NCI-H526 (cell line): ENCODE measurements around the gene FARS2.
"Not testable (repeated sequence)": the region's sequence is repeated elsewhere in the genome, so short reads cannot be mapped to it uniquely, and the experiment has no call there.

Experiments used
- DNase-seq, 2 experiments: peaks; one replicate each; lab custom pipeline; 2025; lab: John Stamatoyannopoulos, UW

FARS2 gene

DNA sequence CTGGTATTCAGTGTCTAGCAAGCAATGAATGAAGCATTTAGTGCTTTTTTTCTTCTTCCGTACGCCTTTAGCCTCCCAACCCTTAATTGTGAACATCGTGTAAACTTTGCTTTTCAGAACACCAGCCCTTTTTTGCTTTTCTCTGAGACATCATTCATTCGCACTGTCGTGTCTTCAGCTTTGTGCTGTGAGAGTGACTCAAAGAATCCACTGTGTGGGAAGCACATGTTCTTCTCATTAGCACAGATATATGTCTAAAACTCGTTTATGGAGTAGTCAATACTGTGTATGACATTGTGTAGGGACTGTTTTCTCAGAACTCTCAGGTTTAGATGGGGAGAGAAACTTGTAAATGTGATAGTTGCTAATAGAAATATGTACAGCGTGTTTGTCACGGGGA lies 279.1 kb downstream of the FARS2 start:
- DNase-seq = no peak

- DNase-seq = no peak
These were observed 279.7 kb downstream of the FARS2 start for GRCh38 chr6:5541025-5541424.

- no peak for DNase-seq
These were observed 280.6 kb downstream of the FARS2 start for GRCh38 chr6:5541751-5542432.

- DNase-seq = no peak
These were observed 286.2 kb downstream of the FARS2 start for GRCh38 chr6:5547556-5547955.

DNA sequence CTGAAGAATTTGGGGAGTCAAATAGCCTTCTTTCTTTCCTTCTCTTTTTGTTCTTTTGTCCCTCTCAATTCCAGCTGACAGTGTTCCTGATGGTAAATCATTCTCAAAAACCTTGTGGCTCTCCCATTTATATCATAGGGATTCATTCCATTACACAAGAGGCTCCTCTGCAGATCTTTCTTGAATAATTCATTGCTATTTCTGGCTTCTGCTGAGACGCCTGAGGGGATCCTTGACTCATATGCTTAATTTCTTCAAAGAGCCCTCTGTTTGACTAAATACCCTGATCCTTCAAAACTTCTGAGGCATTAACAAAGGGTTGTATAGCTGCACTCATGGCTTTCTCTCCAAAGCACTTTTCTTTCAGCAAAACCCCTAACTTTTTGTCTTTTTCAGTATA lies 289.3 kb downstream of the FARS2 start:
- no peak for DNase-seq

- no peak for DNase-seq
These were observed 290.9 kb downstream of the FARS2 start for GRCh38 chr6:5552243-5552642.

GRCh38 chr6:5553767-5554166 lies 292.5 kb downstream of the FARS2 start:
- DNase-seq = no peak

GRCh38 chr6:5554226-5554625 lies 292.9 kb downstream of the FARS2 start:
- no peak for DNase-seq

DNA sequence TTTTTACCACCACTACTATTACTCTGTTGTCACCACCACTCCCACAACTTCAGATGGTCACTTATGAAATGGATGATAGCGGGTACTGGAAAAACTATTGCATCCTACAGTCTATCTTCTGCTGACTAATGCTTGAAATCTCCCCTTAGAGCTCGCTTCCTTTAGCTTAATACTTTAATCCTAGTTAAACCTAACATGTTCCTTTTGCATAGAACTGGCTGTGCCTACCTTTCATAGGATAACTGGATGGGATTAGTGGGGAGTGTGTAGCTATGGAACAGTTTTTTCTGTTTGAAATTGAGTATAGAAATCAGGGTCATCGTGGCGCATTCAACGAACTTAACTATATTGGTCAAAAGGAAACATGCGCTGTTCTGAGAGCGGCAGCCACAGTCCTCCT lies 294.7 kb downstream of the FARS2 start:
- DNase-seq = no peak

DNA sequence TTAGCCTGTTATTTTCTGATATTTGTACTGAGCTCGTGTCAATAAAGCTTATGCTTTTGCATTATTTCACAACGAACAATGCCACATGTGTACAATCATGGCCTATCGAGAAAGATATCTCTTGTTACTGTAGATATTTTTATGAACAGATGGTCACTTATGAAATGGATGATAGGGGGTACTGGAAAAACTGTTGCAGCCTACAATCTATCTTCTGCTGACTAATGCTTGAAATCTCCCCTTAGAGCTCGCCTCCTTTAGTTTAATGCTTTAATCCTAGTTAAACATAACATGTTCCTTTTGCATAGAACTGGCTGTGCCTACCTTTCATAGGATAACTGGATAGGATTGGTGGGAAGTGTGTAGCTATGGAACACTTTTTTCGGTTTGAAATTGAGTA lies 296.2 kb downstream of the FARS2 start:
- no peak for DNase-seq

DNA sequence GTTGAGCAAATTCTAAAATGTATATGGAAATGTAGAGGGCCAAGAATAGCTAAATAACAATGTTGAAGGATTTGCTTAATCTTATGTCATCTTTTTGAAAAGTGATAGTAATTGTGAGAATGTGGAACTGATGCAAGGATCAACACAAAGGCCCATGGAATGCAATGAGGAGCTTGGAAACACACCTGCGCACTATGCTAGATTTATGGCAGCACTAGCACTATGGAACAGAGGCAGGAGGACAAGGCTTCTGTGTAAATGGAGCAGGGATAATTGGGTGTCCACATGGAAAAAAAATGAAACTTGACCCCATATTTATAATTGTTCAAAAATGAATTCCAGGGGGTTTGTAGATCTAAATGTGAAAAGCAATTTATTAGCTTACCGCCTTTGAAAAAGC lies 298.3 kb downstream of the FARS2 start:
- no peak for DNase-seq

- DNase-seq = no peak
These were observed 301.0 kb downstream of the FARS2 start for GRCh38 chr6:5562277-5562676.

DNA sequence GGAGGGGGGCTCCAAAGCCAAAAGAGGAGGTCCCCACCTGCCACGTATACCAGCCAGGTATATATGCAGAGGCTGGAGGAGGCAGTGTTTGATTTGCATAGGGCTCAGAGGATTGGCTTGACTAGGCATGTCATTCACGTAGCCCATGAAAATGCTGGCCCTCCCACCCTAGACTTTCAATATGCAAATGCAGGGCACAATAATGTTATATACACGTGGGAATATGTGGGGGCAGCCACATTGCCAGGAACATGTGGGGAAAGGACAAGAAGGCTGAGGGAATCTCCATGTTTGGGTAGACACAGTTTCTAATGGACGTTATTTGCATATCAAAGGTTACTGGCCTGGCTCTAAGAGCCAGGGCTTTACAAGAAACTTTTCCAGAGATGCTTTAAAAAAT lies 301.8 kb downstream of the FARS2 start:
- peak; percentile 0 to 52 for DNase-seq

GRCh38 chr6:5564746-5565145 lies 303.4 kb downstream of the FARS2 start:
- not testable (repeated sequence) for DNase-seq

DNA sequence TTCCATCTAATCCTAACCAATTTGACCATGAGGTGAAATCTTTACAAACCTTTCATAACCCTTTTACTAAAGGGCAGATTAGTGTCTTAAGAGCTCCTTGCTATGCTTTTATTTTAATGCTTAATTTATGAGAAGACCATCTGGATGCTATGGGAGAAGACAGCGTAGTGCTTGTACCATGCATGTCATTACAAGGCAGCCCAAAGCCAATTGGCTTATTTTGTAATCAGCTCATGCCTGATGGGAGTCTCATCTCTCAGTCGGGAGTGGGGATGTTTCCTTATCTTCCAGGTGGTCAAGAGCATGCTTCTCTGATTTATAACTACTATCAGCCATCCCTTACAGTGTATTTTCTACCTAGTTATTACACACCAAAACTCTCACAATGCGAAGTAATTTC lies 304.7 kb downstream of the FARS2 start:
- no peak for DNase-seq

DNA sequence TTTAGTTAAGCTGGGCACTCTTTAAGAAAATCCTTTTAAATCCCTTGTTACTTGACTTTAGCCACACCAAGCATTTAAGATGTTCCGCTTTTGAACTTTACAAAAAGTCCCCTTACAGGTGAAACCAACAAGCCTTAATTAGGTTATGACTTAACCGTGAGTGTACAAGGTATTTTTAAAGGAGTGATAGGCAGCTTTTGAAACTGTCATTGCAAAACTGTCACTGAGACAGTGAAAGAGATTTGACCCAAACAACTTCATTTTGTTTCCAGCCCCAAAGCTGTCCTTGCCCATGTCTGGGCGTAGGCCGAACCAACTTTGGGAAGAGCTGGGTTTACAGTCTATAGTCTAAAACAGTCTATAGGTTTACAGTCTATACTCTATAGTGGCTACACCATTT lies 305.4 kb downstream of the FARS2 start:
- DNase-seq = no peak

GRCh38 chr6:5567352-5567751 lies 306.0 kb downstream of the FARS2 start:
- DNase-seq = no peak

- no peak for DNase-seq
These were observed 306.6 kb downstream of the FARS2 start for GRCh38 chr6:5567890-5568289.

DNA sequence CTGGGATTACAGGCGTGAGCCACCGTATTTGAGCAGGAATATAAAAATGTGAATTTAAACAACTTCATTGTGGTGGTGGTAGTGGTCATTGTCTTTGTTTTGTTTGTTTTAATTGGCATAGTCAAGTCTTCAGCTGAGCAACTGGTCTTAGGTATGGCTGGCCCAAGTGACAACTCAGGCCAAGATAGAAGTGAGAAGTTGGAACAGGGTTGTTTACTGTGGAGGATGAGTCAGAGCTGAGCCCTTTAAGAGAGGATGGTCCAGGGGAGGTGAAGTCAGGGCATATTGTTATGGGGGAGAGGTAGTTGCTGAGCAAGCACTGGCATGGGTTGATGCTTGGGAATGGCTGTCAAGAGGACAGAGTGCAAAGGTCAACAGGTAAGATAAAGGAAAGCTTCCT lies 308.2 kb downstream of the FARS2 start:
- no peak for DNase-seq

- DNase-seq = no peak
These were observed 309.3 kb downstream of the FARS2 start for GRCh38 chr6:5570641-5571040.

- no peak for DNase-seq
These were observed 319.6 kb downstream of the FARS2 start for GRCh38 chr6:5580736-5581581.

- no peak for DNase-seq
These were observed 321.4 kb downstream of the FARS2 start for GRCh38 chr6:5582762-5583161.

GRCh38 chr6:5583528-5583927 lies 322.2 kb downstream of the FARS2 start:
- DNase-seq = no peak

- DNase-seq = no peak
These were observed 322.8 kb downstream of the FARS2 start for GRCh38 chr6:5584078-5584482.
